Upper lobe of left lung (tissue), 4 donors: Measurements from ENCODE around the gene PPP6R1.

Experiments used
- CTCF ChIP-seq, 6 experiments: fragments of 450-650 bp in 4 of 6; fragments of 200-600 bp in 2 of 6; sonication (generic) in 2 of 6; IDR thresholded peaks; one replicate each; pipeline ENCODE4 v1.5.1; 2016 to 2019; ENCODE audit warnings: antibody characterized with exemption in 6 of 6
- EP300 ChIP-seq, 4 donors: sonication (generic); formaldehyde crosslinking; IDR thresholded peaks; one replicate each; pipeline ENCODE4 v1.5.1; 2017; ENCODE audit warnings: antibody characterized with exemption in 4 of 4, control low read depth in 2 of 4
- POLR2A ChIP-seq, 4 donors: fragments of 450-650 bp; IDR thresholded peaks; one replicate each; pipeline ENCODE4 v1.5.1; 2016 to 2017; ENCODE audit warnings: antibody characterized with exemption in 4 of 4, mild to moderate bottlenecking in 2 of 4
- POLR2AphosphoS5 ChIP-seq, 2 donors: sonication (generic); formaldehyde crosslinking; IDR thresholded peaks; one replicate each; pipeline ENCODE4 v1.5.1; 2017; ENCODE audit warnings: antibody characterized with exemption in 2 of 2

GRCh38 chr19:55230780-55231179, 28.0 kb downstream of the PPP6R1 start:
- no peak for TF ChIP-seq CTCF (IDR thresholded peaks at IDR 0.05)
- no peak for TF ChIP-seq EP300 (IDR thresholded peaks at IDR 0.05)
- no peak for TF ChIP-seq POLR2A (IDR thresholded peaks at IDR 0.05)
- TF ChIP-seq POLR2AphosphoS5 (IDR thresholded peaks at IDR 0.05) = no peak
